GM19238 (cell line): Measurements from ENCODE around the gene FRAS1.
"Not testable (repeated sequence)": the region's sequence is repeated elsewhere in the genome, so short reads cannot be mapped to it uniquely, and the experiment has no call there.

Source experiments
- DNase-seq: peaks from one replicate; pipeline ENCODE4 v3.0.0; 2011; ENCODE audit warnings: low spot score; ENCODE audit not compliant: insufficient read length

The FRAS1 gene

GRCh38 chr4:78162342-78162741 lies 105.2 kb downstream of the FRAS1 start:
- DNase-seq = no peak

GRCh38 chr4:78162821-78163220 lies 105.7 kb downstream of the FRAS1 start:
- DNase-seq = no peak

- no peak for DNase-seq
Observed at GRCh38 chr4:78165758-78166157, 108.6 kb downstream of the FRAS1 start.

- no peak for DNase-seq
Observed at GRCh38 chr4:78166622-78167021, 109.5 kb downstream of the FRAS1 start.

GRCh38 chr4:78167510-78167909 lies 110.4 kb downstream of the FRAS1 start:
- no peak for DNase-seq

- no peak for DNase-seq
Observed at GRCh38 chr4:78168029-78168428, 110.9 kb downstream of the FRAS1 start.

GRCh38 chr4:78169728-78170127 lies 112.6 kb downstream of the FRAS1 start:
- DNase-seq = no peak

GRCh38 chr4:78171482-78171881 lies 114.4 kb downstream of the FRAS1 start:
- no peak for DNase-seq

GRCh38 chr4:78174891-78175290 lies 117.8 kb downstream of the FRAS1 start:
- DNase-seq = no peak

GRCh38 chr4:78179196-78179595 lies 122.1 kb downstream of the FRAS1 start:
- DNase-seq = no peak

GRCh38 chr4:78181681-78182234 lies 124.6 kb downstream of the FRAS1 start:
- DNase-seq = not testable (repeated sequence)

GRCh38 chr4:78184584-78184983 lies 127.5 kb downstream of the FRAS1 start:
- no peak for DNase-seq

- DNase-seq = no peak
Observed at GRCh38 chr4:78185117-78185516, 128.0 kb downstream of the FRAS1 start.

- DNase-seq = no peak
Observed at GRCh38 chr4:78186597-78187543, 129.7 kb downstream of the FRAS1 start.

- no peak for DNase-seq
Observed at GRCh38 chr4:78190068-78190467, 132.9 kb downstream of the FRAS1 start.

GRCh38 chr4:78190595-78190994 lies 133.5 kb downstream of the FRAS1 start:
- DNase-seq = no peak

GRCh38 chr4:78197947-78198346 lies 140.8 kb downstream of the FRAS1 start:
- no peak for DNase-seq

GRCh38 chr4:78199984-78200383 lies 142.9 kb downstream of the FRAS1 start:
- DNase-seq = no peak

- DNase-seq = no peak
Observed at GRCh38 chr4:78200949-78201348, 143.8 kb downstream of the FRAS1 start.

- DNase-seq = no peak
Observed at GRCh38 chr4:78204176-78204575, 147.1 kb downstream of the FRAS1 start.

GRCh38 chr4:78205591-78205990 lies 148.5 kb downstream of the FRAS1 start:
- no peak for DNase-seq

GRCh38 chr4:78207541-78207940 lies 150.4 kb downstream of the FRAS1 start:
- DNase-seq = no peak

GRCh38 chr4:78207951-78208350 lies 150.8 kb downstream of the FRAS1 start:
- DNase-seq = no peak
